Sigmoid colon (tissue), 7 donors: ENCODE data around the gene ZNF281. TPM values are rescaled to one million over a fixed set of nuclear protein-coding genes. Genes with fewer than 3 reads are reported as not detected.

Experiments used
- DNase-seq: peaks from one replicate; pipeline ENCODE4 v3.0.0-alpha.2; 2019
- H3K27ac ChIP-seq, 4 donors: fragments of 200-600 bp; sonication (generic); one replicate each; pipeline ENCODE4 v1.5.1; 2016 to 2019; ENCODE audit warnings: mild to moderate bottlenecking in 1 of 4
- H3K27me3 ChIP-seq, 3 donors: fragments of 200-600 bp; sonication (generic); one replicate each; pipeline ENCODE4 v1.5.1; 2019; ENCODE audit warnings: mild to moderate bottlenecking in 1 of 3
- H3K36me3 ChIP-seq, 4 donors: fragments of 200-600 bp; sonication (generic); one replicate each; pipeline ENCODE4 v1.5.1; 2016 to 2019
- H3K4me1 ChIP-seq, 4 donors: fragments of 200-600 bp; sonication (generic); one replicate each; pipeline ENCODE4 v1.5.1; 2017 to 2019
- H3K4me3 ChIP-seq, 4 donors: fragments of 200-600 bp; sonication (generic); one replicate each; pipeline ENCODE4 v1.5.1; 2017 to 2019; ENCODE audit warnings: mild to moderate bottlenecking in 2 of 4, moderate library complexity in 1 of 4
- H3K9me3 ChIP-seq, 4 donors: fragments of 200-600 bp in 3 of 4; sonication (generic) in 3 of 4; one replicate each; pipeline versions ENCODE4 v1.5.1 to v1.6.1; 2013 to 2019
- CTCF ChIP-seq, 4 experiments: fragments of 450-650 bp in 3 of 4; fragments of 200-600 bp in 1 of 4; IDR thresholded peaks; one replicate each; pipeline ENCODE4 v1.5.1; 2016 to 2019; ENCODE audit warnings: antibody characterized with exemption in 4 of 4, mild to moderate bottlenecking in 3 of 4, moderate library complexity in 2 of 4
- EP300 ChIP-seq, 4 donors: sonication (generic); formaldehyde crosslinking; IDR thresholded peaks; one replicate each; pipeline ENCODE4 v1.6.1; 2017; ENCODE audit warnings: antibody characterized with exemption in 4 of 4
- POLR2A ChIP-seq, 2 donors: fragments of 450-650 bp; IDR thresholded peaks; one replicate each; pipeline ENCODE4 v1.6.1; 2016; ENCODE audit warnings: antibody characterized with exemption in 2 of 2, mild to moderate bottlenecking in 2 of 2, moderate library complexity in 2 of 2
- POLR2AphosphoS5 ChIP-seq, 4 donors: sonication (generic); formaldehyde crosslinking; IDR thresholded peaks; one replicate each; pipeline ENCODE4 v1.6.1; 2017; ENCODE audit warnings: antibody characterized with exemption in 4 of 4
- WGBS, 2 donors: extraction: QIAGEN DNeasy Blood & Tissue Kit; methylation state at CpG; one replicate each; pipeline ENCODE4 v1.1.7; 2013; 5-methylcytosine and 5-hydroxymethylcytosine counted together
- intact Hi-C: fragments of 100-400 bp; cut with DNase I; formaldehyde crosslinking; loops from one replicate; pipeline ENCODE4 v1.15.1; 2023
- polyA plus RNA-seq, 3 donors: library from polyadenylated mRNA; stranded (reverse); fragments of 200-250 nt; gene quantifications; one replicate each; pipeline ENCODE4 v1.2.3, GENCODE V29; 2013
- total RNA-seq, 4 donors: library from RNA; depleted of rRNA; stranded (reverse); fragments of >200 nt; gene quantifications; one replicate each; pipeline ENCODE4 v1.1.0, GENCODE V29; 2016
- donor health status: healthy with polysubstance abuse.
- donor health status: Bipolar disorder and iron deficiency.
- donor health status: healthy.

Gene ZNF281
- total and polyA plus RNA-seq, 7 donors, result 2.1 to 16.4 (median 13.2) TPM

- no peaks in the 10 kb centered on the region for H3K36me3 ChIP-seq
- no peaks in the 10 kb centered on the region for H3K9me3 ChIP-seq
- no peak for TF ChIP-seq EP300 (IDR thresholded peaks at IDR 0.05)
- no peak for TF ChIP-seq CTCF (IDR thresholded peaks at IDR 0.05)
- TF ChIP-seq POLR2A (IDR thresholded peaks at IDR 0.05), result no peak
- TF ChIP-seq POLR2AphosphoS5 (IDR thresholded peaks at IDR 0.05), result no peak
- intact Hi-C loops, result no loop called here
- H3K27me3 ChIP-seq, result no peaks in the 10 kb centered on the region
- no peak overlapping the region for H3K4me3 ChIP-seq
- H3K4me1 ChIP-seq, result peaks cover 0 to 31% (median 22%) of the 10 kb centered on the region in 4 donors
- peak overlapping the region in 3 of 4 donors; percentile 7 to 68 (median 61) for H3K27ac ChIP-seq
- 87 to 99% methylated on average over 1 of the region's 1 CpG for WGBS, 2 donors
- no peak for DNase-seq
Observed at GRCh38 chr1:200380589-200381021, 29.2 kb downstream of the ZNF281 start.

GRCh38 chr1:200379940-200380588, 29.8 kb downstream of the ZNF281 start:
- H3K4me1 ChIP-seq, result peaks cover 0 to 31% (median 22%) of the 10 kb centered on the region in 4 donors
- no peak overlapping the region for H3K4me3 ChIP-seq
- peak overlapping the region in 3 of 4 donors; percentile 7 to 68 (median 61) for H3K27ac ChIP-seq
- no peaks in the 10 kb centered on the region for H3K9me3 ChIP-seq
- intact Hi-C loops, result no loop called here
- no peaks in the 10 kb centered on the region for H3K36me3 ChIP-seq
- DNase-seq, result no peak
- WGBS, 2 donors, result 65 to 82% methylated on average over 3 of the region's 3 CpGs
- no peaks in the 10 kb centered on the region for H3K27me3 ChIP-seq
- TF ChIP-seq CTCF (IDR thresholded peaks at IDR 0.05), result no peak
- no peak for TF ChIP-seq POLR2AphosphoS5 (IDR thresholded peaks at IDR 0.05)
- no peak for TF ChIP-seq EP300 (IDR thresholded peaks at IDR 0.05)
- no peak for TF ChIP-seq POLR2A (IDR thresholded peaks at IDR 0.05)

- intact Hi-C loops, result no loop called here
- no peaks in the 10 kb centered on the region for H3K36me3 ChIP-seq
- no peaks in the 10 kb centered on the region for H3K27me3 ChIP-seq
- H3K4me3 ChIP-seq, result no peak overlapping the region
- no peaks in the 10 kb centered on the region for H3K9me3 ChIP-seq
- peak overlapping the region in 3 of 4 donors; percentile 45 to 68 (median 61) for H3K27ac ChIP-seq
- DNase-seq, result no peak
- TF ChIP-seq CTCF (IDR thresholded peaks at IDR 0.05), result no peak
- no peak for TF ChIP-seq POLR2A (IDR thresholded peaks at IDR 0.05)
- no peak for TF ChIP-seq EP300 (IDR thresholded peaks at IDR 0.05)
- TF ChIP-seq POLR2AphosphoS5 (IDR thresholded peaks at IDR 0.05), result peak; percentile 38 to 79 (median 64)
- H3K4me1 ChIP-seq, result peaks cover 0 to 31% (median 22%) of the 10 kb centered on the region in 4 donors
- WGBS, 2 donors, result 78 to 93% methylated on average over 1 of the region's 1 CpG
Observed at GRCh38 chr1:200379432-200379757, 30.4 kb downstream of the ZNF281 start.

- TF ChIP-seq CTCF (IDR thresholded peaks at IDR 0.05) (no peak), EP300 (IDR thresholded peaks at IDR 0.05) (no peak), POLR2A (IDR thresholded peaks at IDR 0.05) (no peak), POLR2AphosphoS5 (IDR thresholded peaks at IDR 0.05) (no peak)
- Histone ChIP-seq H3K9me3 (no peaks in the 10 kb centered on the region), H3K4me1 (peaks cover 0 to 37% (median 23%) of the 10 kb centered on the region in 4 donors), H3K4me3 (no peak overlapping the region), H3K27ac (peak overlapping the region in 2 of 4 donors; percentile 61 to 68), H3K27me3 (no peaks in the 10 kb centered on the region), H3K36me3 (no peaks in the 10 kb centered on the region)
- 66 to 80% methylated on average over 1 of the region's 1 CpG for WGBS, 2 donors
- intact Hi-C loops, result no loop called here
- DNase-seq, result no peak
Observed at GRCh38 chr1:200378096-200378495, 31.7 kb downstream of the ZNF281 start.

DNA sequence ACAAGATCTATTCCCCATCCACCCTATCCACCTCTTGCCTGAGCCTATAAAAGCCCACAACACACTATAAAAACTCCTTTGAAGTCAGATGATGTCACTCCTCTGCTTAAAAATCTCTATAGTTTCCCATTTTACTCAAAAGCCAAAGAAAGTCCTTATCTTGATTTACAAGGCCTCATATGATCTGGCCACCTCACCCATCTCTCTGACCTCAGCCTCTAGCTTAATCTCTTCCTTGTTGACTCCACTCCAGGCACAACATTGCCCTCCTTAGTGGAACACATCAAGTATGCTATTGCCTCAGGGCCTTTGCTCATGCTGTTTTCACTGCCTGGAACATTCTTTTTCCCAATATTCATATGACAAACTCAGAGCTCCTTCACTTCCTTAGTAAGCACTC, 33.3 kb downstream of the ZNF281 start:
- TF ChIP-seq EP300 (IDR thresholded peaks at IDR 0.05) (no peak), POLR2A (IDR thresholded peaks at IDR 0.05) (no peak), POLR2AphosphoS5 (IDR thresholded peaks at IDR 0.05) (no peak), CTCF (IDR thresholded peaks at IDR 0.05) (no peak)
- H3K27ac ChIP-seq, result peak overlapping the region in 1 of 4 donors; percentile 11
- intact Hi-C loops, result no loop called here

More for the DNA sequence above, 33.3 kb downstream of the ZNF281 start:
- H3K36me3 ChIP-seq, result no peaks in the 10 kb centered on the region
- no peak for DNase-seq
- H3K9me3 ChIP-seq, result no peaks in the 10 kb centered on the region
- no peaks in the 10 kb centered on the region for H3K27me3 ChIP-seq
- H3K4me1 ChIP-seq, result peaks cover 0 to 49% (median 33%) of the 10 kb centered on the region in 4 donors
- no peak overlapping the region for H3K4me3 ChIP-seq
